ENCODE measurements around the gene RNF144A.

- TF ChIP-seq EZH2phosphoT487 (IDR thresholded peaks at IDR 0.05; ENCODE audit: borderline replicate concordance) (no peak), CTCF (conservative IDR thresholded peaks at IDR 0.05; ENCODE audit: low read length) (no peak)
Measured at GRCh38 chr2:6887751-6888192, 29.4 kb upstream of the RNF144A start.
